GM21367 (cell line): ENCODE data around the gene CACNA1E.

Experiments
- ATAC-seq: cut with Tn5 transposase; IDR thresholded peaks from one replicate; pipeline ENCODE4 v1.9.1; 2021; ENCODE audit not compliant: unreplicated experiment

CACNA1E gene

DNA sequence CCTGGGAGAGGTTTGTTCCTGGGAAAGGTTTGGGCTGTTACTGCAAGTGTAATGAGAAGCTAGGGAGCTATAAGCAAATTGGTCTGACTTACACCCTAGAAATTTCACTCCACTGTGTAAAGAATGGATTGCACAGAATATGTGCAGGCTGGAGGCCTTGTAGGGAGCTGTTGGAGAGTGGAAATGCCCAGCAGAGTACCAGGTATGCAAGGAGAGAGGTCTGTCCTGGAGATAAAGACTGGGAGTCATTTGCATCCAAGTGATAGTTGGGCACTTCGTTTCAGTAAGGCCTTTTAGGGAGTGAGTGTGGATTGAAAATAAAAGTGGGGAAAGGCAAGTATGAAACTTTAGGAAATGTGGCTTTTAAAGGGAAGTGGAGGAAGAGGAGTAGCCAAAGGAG is 75.8 kb downstream of the CACNA1E start:
- ATAC-seq, result no peak

DNA sequence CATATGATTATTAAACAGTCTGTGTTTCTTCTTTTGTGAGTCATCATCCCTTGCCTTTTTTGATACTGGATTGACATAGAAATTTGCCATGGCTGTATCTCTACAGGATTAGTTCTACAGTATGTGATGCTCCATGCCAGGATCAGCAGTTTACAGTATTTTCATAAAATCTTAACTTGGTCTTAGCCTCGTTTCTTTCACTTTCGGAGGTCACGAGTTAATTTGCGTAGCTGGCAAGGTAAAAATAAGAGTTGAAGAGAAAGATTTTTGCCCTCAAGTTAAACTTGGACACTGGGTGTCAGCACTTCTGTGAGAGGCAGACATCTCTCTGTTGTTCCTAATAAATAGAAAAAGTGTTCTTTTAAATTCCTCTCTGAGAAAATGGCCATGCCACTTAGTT is 79.1 kb downstream of the CACNA1E start:
- no peak for ATAC-seq

DNA sequence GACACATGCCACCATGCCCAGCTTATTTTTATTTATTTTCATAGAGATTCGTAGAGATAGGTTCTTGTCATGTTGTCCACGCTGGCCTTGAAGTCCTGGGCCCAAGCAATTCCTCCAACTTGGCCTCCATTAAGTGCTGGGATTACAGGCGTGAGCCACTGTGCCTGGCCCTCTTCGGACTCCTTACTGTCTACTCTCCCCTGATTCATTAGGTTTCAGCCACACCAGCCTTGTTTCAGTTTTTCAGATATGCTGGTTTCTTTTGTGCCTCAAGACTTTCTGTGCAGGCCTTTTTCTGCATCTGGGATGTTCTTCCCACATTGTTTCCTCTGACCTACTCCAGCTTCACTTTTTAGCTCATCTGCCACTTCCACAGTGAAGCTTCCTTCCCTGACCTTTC is 85.4 kb downstream of the CACNA1E start:
- ATAC-seq, result no peak

DNA sequence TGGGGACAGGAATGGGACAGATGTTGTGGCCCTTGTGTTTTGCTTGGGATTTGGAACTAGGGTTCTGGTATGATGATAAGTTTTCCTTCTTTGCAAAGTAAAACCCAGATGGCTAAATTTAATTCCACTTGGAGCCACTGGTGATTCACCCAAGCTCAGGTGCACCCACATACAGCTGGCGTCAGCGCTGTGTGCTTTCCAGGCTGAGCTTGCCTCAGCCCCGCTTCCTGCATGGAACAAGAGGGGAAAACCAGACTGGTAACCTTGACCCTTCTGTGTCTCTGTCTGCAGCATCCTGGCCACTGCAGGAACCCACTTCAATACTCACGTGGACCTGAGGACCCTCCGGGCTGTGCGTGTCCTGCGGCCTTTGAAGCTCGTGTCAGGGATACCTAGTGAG is 94.2 kb downstream of the CACNA1E start:
- no peak for ATAC-seq

DNA sequence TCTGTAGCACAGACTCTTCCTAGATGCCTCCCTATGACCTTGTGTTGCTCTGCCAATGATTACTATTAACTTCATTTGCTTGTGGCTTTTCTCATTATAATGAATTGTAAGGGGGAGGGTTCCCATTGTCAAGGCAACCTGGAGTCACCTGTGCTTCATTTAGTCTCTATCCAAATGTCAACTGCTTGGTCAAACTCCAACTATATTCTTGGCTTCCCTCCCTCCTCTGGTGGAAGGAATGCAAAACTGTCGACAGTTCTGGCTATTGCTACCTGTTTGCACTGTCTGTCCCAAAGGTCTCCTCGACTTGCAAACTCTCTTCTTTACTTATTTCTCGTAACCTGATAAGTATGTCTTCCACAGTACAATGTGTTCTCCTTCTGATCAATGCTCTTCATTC is 100.3 kb downstream of the CACNA1E start:
- ATAC-seq, result no peak

DNA sequence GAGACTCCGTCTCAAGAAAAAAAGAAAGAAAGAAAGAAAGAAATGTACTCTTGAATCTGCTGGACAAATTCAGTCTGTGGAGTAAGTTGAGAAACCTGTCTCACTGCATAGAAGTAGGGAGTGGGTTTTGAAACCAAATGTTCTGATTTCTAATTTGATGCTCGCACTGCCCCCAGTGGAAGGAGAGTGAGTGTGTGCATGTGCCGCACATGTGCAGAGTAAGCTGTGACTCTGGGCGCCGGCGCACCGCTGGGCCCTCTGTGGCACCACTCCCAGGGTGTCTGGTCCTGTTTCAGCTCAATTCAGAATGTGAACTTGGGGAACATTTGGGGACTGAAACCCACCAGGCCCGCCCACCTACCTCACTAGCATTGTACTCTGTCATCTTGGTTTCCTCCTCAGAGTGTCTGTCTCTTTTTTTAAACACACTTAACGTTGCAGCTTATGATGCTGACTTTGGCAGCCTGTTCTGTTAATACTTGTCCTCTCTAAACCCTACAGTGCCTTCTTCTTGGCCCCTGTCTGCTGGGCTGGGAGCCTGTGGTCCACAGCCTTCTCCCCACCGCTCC is 104.6 kb downstream of the CACNA1E start:
- ATAC-seq, result no peak

DNA sequence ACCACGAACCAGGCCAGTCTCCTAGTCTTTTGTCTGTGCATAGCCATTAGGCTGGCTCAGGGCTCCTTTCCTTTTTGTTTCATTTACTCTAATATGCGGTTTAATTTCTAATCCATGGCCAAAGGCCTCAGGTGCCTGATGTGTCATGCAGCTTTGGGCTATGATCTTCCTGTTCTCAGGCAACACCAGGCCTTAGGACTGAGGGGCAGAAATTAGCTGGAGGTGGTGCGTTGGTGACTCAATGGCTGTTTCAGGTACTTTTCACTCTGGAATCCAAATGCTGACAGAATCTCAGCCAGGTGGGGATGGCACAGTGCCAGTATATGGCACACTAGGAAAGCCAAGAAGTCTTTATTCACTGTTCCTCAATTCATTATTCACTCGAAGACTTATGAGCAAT is 105.3 kb downstream of the CACNA1E start:
- ATAC-seq, result no peak

DNA sequence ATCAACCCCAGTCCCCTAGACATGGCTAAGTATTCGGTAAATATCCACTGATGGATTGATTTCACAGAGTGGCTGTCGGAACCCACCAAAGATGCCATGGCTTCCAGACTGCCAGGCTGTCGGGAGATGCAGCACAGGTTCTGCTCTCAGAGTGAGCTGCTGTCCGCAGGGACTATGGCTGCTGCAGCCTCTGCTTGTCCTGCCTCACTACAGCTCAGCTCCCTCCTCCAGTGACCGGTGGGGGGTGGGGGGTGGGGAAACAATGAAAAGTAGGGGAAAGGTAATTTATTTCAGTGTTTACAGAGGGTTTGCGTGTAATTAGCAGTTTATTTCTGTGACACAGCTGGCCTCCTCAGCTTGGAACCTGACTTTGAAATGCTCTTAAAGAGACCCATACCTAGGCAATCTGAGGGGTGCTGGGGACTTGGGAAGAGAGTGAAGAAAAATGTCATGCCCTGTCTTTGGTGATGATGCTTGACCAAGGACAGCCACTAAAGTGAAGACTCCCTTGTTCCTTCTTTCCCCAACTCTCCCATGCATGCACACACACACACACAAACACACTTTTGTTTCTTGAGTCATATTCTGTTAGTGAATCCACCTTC is 109.0 kb downstream of the CACNA1E start:
- ATAC-seq, result no peak

DNA sequence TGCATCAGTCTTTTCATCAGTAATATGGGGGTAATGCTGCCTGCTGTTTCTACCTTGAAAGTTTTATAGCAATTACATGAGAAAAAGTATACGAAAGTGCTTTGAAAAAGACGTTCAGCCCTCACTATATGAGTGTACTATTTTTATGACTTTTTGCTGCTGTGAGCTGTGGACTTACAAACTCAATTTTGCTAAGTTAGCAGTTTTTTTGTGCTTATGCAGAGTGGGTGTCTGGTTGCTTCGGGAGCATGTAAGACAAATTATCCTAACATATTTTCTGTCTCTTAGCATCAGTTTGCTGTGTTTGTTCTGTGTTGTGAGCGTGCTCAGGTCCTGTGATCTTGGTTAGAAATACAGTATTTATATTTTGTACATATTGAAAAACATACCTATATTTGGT is 109.7 kb downstream of the CACNA1E start:
- ATAC-seq, result no peak

DNA sequence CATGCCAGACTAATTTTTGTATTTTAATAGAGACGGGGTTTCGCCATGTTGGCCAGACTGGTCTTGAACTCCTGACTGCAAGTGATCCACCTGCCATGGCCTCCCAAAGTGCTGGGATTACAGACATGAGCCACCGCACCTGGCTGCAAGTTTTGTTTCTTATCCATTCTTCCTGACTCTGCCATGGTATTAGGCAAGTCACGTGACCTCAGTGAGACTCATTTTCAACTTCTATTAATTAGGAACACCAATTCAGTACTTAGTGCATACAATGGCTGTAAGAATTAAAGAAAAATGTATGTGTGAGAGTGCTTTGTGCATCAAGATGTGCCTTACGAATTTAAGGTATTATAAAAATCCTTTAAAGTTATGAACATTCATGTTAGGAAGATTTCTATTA is 111.2 kb downstream of the CACNA1E start:
- no peak for ATAC-seq

DNA sequence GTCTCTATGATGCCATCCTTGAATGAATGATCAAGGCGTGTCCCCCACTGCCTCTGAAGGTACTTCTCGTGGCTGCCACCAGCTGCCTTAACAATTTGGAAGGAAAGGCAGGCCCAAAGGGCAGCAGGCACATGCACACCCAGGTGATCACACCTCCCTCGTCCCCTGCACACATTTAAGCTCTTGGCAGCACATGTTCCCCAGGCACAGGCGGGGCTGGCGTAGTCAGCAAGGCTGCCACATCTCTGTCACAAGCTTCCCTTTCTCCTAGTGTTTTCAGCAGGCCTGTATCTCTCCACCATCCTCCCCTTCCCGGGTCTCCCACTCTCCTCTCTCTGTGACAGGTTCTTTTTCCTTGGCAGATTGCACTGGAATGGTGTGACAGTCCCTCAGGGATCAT is 111.9 kb downstream of the CACNA1E start:
- no peak for ATAC-seq

DNA sequence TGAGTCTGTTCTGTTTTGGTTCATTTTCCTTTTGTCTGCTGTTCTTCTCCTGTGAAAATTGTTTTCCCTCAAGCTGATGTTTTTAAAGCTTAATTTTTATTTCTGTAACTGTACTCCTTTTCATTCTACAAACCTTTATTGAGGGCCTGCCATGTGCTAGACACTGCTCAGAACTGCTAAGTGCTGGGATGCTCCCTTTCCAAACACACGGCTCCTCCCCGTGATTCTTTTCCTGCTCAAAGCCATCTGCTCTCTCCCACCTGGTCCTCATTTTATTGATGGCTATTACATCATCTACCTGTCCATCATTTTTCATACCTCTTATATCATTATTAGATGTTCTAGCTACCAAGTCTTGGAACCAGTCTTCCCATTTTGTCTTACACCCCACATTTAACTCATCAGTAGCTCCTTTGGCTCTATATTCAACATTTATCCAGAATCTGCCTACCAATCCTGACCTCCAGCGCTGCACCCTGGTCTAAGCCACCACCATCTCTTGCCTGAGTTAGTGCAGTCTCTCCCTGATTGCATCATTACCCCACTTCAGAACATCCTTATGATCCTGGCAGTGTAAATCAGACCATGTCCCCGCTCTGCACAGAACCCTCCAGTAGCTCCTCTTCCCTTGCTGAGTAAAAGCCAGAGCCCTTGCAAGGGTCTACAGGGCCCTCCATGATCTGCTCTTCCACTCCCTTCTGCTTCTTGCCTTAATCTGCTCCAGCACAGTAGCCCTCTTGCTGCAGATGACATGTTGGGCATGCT is 118.1 kb downstream of the CACNA1E start:
- ATAC-seq, result no peak

DNA sequence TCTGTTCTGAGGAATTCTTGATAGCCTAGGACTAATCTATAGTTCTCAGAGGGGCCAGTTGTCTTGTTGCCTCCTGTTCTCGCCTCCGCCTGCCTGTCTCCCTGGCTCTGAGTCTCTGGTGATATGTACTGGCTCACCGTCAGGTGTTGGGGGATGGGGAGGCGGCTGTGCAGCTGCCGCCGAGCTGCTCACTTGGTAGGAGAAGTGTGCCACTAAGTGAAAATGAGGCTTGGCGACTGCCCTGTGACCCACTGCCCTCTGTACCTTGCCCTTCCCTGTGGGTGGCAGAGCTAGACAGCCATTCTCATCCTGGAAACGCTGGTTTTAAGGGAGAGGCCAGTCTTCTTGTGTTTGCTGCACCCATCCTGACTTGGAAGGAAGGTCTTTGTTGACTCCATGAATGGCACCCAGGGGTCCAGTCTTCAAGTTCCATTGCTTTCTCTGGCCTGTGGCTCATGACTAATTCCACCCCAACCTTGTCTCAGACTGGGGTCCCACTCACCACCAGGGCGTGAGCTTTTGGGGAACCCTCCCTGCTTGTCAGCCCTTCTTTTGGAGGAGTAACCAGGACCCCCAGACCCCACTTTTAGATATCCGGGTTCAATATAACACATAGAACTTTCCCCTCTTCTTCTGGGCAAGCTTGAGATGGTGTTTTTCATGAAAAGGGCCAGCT is 120.6 kb downstream of the CACNA1E start:
- ATAC-seq, result no peak

DNA sequence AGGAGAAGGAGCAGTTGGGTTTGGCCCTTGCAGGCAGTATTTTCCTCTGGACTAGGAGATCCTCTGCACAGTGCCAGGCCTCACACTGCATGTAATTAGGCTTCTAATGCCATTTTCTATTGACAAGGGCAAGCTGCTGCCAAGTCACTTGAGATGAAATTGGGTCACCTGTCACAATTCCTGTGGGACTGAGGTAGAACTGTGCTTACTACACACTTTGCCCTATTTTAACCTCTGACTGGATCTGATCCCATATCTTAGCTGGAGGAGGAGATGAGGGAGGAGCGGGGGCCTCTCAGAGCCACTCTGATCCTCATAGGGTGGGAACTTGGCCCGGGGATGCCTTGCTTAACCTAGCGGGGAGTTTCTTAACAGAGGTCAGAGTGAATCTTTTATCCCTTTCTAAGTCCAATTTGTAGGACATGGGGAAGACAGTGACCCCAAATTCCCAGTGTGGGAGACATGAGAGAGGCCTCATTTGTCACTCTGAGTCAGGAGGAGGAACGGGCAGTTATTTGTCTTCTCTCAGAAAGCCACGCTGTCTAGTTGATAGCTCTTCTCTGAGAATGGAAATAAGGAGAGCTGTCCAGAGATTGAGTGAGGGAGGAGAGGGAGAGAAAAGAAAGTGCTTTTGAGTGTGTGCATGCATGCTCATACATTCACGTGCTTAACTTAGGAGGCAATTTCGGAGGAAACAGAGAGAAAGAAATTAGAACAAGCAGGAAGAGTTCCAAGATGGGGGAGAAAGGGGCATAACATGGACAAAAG is 121.3 kb downstream of the CACNA1E start:
- ATAC-seq, result no peak

DNA sequence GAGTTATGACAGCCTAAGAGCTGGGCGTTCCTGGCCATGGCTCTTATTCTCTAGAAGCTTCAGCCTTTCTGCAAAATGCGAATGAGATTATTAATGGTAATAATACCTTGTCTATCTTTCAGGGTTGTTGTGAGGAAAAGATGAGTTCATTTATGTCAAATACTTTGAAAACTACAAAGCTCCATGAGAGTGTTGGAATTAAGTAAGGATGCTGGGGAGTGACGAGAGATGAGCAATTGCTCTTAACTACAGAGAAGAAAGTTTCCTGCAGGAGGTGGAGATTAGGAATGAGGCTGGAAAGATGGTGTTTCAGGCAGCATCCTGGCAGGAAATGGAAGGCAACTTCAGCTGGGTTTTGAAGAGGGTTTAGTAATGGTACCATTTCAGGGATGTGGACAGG is 124.2 kb downstream of the CACNA1E start:
- no peak for ATAC-seq

DNA sequence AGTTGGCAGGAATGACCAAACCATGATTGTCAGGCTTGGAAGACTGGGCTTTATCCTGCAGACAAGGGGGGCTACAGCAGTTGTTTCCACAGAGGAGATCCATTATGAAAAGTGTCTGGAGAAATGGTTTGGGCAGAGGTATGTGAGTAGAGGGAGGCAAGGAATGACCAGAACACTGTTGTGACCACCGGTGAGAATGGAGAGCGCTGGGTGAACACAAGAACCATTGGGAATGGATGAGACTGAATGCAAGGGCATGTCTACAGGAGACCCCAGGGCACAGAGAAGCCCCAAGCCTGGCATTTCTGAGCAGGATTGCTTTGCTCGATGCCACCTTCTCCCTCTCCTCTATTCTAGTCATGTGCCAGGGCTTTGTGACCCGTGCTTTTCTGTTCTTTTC is 125.1 kb downstream of the CACNA1E start:
- ATAC-seq, result no peak

DNA sequence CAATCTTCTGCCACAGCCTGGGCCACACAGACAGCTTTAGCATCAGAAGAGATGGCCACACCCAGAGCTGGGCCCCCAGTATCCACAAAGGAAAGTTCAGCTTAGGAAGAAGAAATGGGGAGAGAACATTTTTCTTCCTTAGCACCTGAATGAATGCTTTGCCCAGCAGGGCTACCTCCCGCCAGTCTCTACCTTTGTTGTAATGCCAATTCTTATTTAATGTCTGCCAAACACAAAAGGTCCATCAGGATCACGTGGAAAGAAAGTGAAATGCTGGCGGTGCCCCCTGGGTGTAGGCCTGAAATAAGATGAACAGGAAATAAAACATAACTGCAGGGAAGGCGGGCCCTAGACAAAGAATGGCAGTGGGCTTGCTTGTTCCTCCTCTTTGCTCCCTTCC is 125.6 kb downstream of the CACNA1E start:
- no peak for ATAC-seq

DNA sequence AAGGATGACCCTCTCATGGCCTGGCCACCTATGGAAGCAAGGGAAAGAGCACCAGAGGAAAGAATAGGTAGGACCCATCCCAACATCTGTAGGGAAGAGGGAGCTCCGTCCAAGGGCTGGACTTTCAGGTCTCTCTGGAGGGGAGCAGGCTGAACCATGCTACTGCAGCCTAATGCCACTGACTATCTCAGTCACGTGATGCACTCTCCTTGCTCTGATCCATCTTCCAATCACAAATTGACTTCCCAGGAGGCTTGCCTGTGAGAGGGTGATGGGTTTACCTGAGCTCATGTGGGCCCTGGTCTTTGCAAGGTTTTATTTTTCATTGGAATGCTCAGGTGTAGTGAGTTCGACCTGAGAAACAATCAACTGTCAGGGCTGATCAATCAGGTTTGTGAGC is 128.8 kb downstream of the CACNA1E start:
- ATAC-seq, result no peak

DNA sequence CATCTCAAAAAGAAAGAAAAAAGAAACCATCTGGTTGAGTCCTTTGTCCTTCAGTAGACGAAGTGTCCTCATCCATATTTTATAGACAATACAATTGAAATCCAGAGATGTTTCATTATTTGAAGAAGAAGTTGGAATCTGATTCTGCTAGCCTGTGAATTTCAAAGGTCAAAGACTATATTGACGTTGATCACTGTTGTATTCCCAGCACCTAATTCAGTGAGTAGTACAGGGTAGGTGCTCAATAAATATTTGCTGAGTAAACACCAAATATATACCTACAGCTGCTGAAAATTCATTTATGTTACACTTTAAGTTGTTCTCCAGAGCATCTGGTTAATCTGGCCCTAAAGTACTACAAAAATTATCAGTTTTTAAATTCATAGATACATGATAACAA is 135.2 kb downstream of the CACNA1E start:
- ATAC-seq, result no peak

DNA sequence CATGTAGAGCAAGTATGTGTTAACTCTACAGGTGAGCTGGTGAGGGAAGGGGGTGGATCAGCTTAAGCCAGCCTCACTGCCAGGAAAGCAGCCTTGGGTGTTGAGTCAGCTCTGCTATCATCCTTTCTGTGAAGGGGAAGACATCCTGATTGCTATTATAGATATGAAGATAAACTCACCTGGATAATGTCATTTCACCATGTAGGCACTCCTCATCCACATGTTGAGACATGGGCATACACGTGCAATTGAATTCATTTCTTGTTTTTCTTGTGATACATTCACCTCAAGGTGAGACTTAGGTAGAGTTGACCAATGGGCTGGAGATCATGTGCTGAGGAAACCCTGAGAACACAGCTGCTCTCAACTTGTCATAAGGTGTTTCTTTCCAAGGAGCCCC is 136.9 kb downstream of the CACNA1E start:
- no peak for ATAC-seq

DNA sequence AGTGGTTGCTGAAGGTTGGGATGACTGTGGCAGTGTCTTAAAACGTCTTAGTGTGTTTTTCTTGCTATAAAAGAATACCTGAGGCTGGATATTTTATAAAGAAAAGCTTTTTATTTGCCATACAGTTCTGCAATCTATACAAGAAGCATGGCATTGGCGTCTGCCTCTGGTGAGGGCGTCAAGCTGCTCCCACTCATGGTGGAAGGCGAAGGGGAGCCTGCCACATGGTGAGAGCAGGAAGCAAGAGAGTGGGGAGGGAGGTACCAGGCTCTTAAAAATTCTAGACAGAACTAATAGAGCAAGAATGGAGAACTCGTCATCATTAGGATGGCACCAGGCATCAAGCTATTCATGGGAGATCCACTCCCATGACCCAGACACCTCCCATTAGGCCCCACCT is 140.5 kb downstream of the CACNA1E start:
- ATAC-seq, result no peak
